Naive B cell (primary cell): ENCODE measurements around the gene SDHB. TPM values are rescaled to one million over a fixed set of nuclear protein-coding genes. Genes with fewer than 3 reads are reported as not detected.

ENCODE experiments used
- ATAC-seq, 2 donors: fragments of 150-1000 bp; cut with Tn5 transposase; 2 replicates each; pipeline ENCODE4 v1.10.0; 2021; ENCODE audit warnings: low read depth in 2 of 2, mild to moderate bottlenecking in 2 of 2, moderate library complexity in 2 of 2
- DNase-seq: peaks from one replicate; pipeline ENCODE4 v3.0.0; 2022
- H3K27ac Mint-ChIP-seq, 6 donors: one replicate each; pipeline ENCODE4 v1.8.0; 2020 to 2022; ENCODE audit warnings: mild to moderate bottlenecking in 6 of 6, mixed read lengths in 6 of 6, moderate library complexity in 5 of 6, inconsistent platforms in 2 of 6
- H3K27me3 Mint-ChIP-seq, 3 donors: one replicate each; pipeline ENCODE4 v1.8.0; 2021 to 2022; ENCODE audit warnings: mixed read lengths in 3 of 3, mild to moderate bottlenecking in 1 of 3
- H3K36me3 Mint-ChIP-seq, 2 donors: one replicate each; pipeline ENCODE4 v1.8.0; 2020 to 2022; ENCODE audit warnings: mixed read lengths in 2 of 2, inconsistent platforms in 1 of 2, mild to moderate bottlenecking in 1 of 2
- H3K4me1 Mint-ChIP-seq, 3 donors: one replicate each; pipeline ENCODE4 v1.8.0; 2020 to 2022; ENCODE audit warnings: mixed read lengths in 3 of 3, inconsistent platforms in 1 of 3, mild to moderate bottlenecking in 1 of 3, moderate library complexity in 1 of 3
- H3K4me3 Mint-ChIP-seq, 8 donors: one replicate each; pipeline ENCODE4 v1.8.0; 2020 to 2022; ENCODE audit warnings: mild to moderate bottlenecking in 8 of 8, mixed read lengths in 8 of 8, moderate library complexity in 8 of 8, inconsistent platforms in 2 of 8
- H3K9me3 Mint-ChIP-seq, 7 donors: one replicate each; pipeline ENCODE4 v1.8.0; 2020 to 2022; ENCODE audit warnings: mixed read lengths in 7 of 7, mild to moderate bottlenecking in 5 of 7, inconsistent platforms in 2 of 7, moderate library complexity in 1 of 7
- polyA plus RNA-seq, 6 donors: library from polyadenylated mRNA; unstranded; fragments of 300-500 nt; fragmentation: Illumina TruSeq; gene quantifications; one replicate each; pipeline ENCODE4 v1.2.3, GENCODE V29; 2021; ENCODE audit warnings: low read depth in 6 of 6

Gene SDHB
- polyA plus RNA-seq, 6 donors from 2014 or later: 133 to 248 (median 150) TPM

GRCh38 chr1:17027900-17028299 is 25.9 kb downstream of the SDHB start:
- Mint-ChIP-seq H3K9me3 (no peaks in the 10 kb centered on the region), H3K36me3 (peaks cover 14 to 24% of the 10 kb centered on the region in 2 donors), H3K4me3 (no peak overlapping the region), H3K27me3 (no peaks in the 10 kb centered on the region), H3K27ac (peak overlapping the region in 1 of 6 donors; percentile 10), H3K4me1 (peaks cover 0 to 5% (median 0%) of the 10 kb centered on the region in 3 donors)
- no peak for ATAC-seq
- no peak for DNase-seq

- Mint-ChIP-seq H3K4me3 (no peak overlapping the region), H3K27me3 (no peaks in the 10 kb centered on the region), H3K4me1 (peaks cover 0 to 5% (median 0%) of the 10 kb centered on the region in 3 donors), H3K9me3 (no peaks in the 10 kb centered on the region), H3K27ac (no peak overlapping the region), H3K36me3 (peaks cover 14 to 24% of the 10 kb centered on the region in 2 donors)
- no peak for ATAC-seq
- no peak for DNase-seq
Observed at GRCh38 chr1:17027403-17027802, 26.4 kb downstream of the SDHB start.

GRCh38 chr1:17024721-17025120 is 29.1 kb downstream of the SDHB start:
- Mint-ChIP-seq H3K36me3 (peaks cover 14 to 24% of the 10 kb centered on the region in 2 donors), H3K4me3 (no peak overlapping the region), H3K27me3 (no peaks in the 10 kb centered on the region), H3K4me1 (peaks cover 0 to 7% (median 0%) of the 10 kb centered on the region in 3 donors), H3K9me3 (no peaks in the 10 kb centered on the region), H3K27ac (peak overlapping the region in 1 of 6 donors; percentile 47)
- ATAC-seq (no peak), DNase-seq (no peak)

DNA sequence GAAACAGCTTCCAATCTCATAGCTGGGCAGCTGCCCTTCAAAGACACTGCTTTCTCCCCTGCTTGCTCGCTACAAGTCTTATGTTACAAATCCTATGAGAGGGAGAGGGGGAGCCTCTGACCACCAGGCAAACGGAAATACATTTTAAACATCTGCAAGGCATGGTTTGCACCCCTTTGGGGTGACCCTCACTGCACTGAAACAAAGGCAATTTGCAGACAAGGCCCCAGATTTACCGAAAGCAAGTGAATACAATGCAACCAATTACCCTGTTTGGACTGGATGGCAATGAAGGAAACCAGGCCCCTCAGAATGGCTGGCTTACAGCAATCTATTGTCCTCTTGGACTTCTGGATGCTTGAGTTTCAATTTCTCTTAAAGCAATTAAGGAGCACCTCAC is 30.3 kb downstream of the SDHB start:
- ATAC-seq (no peak), DNase-seq (no peak)
- peaks cover 10 to 16% (median 11%) of the 10 kb centered on the region in 3 donors for H3K4me1 Mint-ChIP-seq
- peak overlapping the region in 3 of 6 donors; percentile 33 to 67 (median 47) for H3K27ac Mint-ChIP-seq
- H3K36me3 Mint-ChIP-seq: peaks cover 12 to 24% of the 10 kb centered on the region in 2 donors
- H3K4me3 Mint-ChIP-seq: peak overlapping the region in 1 of 8 donors; percentile 44
- H3K9me3 Mint-ChIP-seq: no peaks in the 10 kb centered on the region
- no peaks in the 10 kb centered on the region for H3K27me3 Mint-ChIP-seq

DNA sequence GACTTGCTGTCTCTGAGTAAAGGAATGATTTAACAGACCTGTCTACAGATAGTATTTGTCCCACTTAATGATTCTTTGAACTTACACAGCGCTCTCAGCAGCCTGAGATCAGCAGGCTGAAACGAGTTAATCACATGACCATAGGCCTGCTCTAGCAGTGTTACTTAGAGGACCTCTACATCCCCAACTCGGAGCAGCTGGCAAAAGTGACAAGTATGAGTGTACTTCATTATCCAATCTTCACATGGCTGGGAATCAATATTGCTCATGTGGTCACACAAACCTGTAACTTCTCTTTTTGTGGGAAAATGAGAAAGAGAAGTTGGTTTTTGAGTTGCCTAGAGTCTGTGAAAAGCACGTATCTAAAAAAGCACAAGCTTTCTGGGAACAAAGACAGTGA is 30.7 kb downstream of the SDHB start:
- no peaks in the 10 kb centered on the region for H3K9me3 Mint-ChIP-seq
- DNase-seq (no peak), ATAC-seq (no peak)
- peaks cover 10 to 16% (median 11%) of the 10 kb centered on the region in 3 donors for H3K4me1 Mint-ChIP-seq
- peaks cover 7 to 19% of the 10 kb centered on the region in 2 donors for H3K36me3 Mint-ChIP-seq
- H3K27ac Mint-ChIP-seq: no peak overlapping the region
- H3K4me3 Mint-ChIP-seq: no peak overlapping the region
- H3K27me3 Mint-ChIP-seq: no peaks in the 10 kb centered on the region

DNA sequence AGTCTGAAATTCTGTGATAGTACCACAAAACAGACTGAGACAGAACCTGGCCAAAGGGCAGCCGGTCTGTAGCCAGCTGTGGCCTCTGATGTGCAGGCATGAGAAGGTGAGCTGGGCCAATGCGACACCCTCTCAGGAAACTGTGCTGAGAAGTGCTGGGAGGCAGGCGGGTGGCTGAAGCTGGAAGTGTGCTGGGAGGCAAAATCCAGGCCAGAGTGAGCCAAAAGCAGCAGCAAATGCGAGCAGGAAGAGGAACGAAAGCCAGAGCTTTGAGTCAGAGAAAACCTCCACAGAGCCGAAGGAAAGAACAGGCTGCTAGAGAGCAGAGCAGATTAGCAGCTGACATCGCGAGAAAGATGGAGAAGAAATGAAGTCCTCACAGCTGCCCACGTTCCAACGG is 31.9 kb downstream of the SDHB start:
- H3K27me3 Mint-ChIP-seq: no peaks in the 10 kb centered on the region
- H3K4me1 Mint-ChIP-seq: peaks cover 10 to 16% (median 11%) of the 10 kb centered on the region in 3 donors
- ATAC-seq: no peak
- no peak for DNase-seq
- H3K36me3 Mint-ChIP-seq: peaks cover 0 to 9% of the 10 kb centered on the region in 2 donors
- H3K9me3 Mint-ChIP-seq: no peaks in the 10 kb centered on the region
- no peak overlapping the region for H3K4me3 Mint-ChIP-seq
- peak overlapping the region in 1 of 6 donors; percentile 41 for H3K27ac Mint-ChIP-seq

GRCh38 chr1:17020502-17020901 is 33.3 kb downstream of the SDHB start:
- H3K9me3 Mint-ChIP-seq: no peaks in the 10 kb centered on the region
- no peak for ATAC-seq

DNA sequence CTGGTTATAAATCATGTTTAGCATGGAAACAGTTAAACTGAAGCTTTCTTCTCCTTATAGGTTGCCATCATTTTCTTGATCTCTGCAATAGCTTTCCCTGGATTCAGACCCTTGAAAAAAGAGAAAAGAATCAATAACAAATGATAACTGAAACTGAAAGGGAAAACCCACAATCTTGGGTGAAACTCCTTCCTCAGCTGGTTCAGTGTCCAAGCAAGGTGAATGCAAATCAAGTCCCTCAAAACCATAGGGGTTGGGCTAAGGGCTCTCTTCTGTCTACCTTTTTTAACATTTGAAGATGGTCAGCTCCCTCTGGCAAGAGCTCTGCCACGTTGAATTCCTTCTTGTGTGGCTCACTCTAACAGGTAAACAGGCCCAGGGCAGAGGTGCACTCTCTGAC is 35.0 kb downstream of the SDHB start:
- Mint-ChIP-seq H3K4me3 (peak overlapping the region in 2 of 8 donors; percentile 30 to 52), H3K27ac (peak overlapping the region; percentile 22 to 86 (median 37)), H3K4me1 (peaks cover 10 to 16% (median 11%) of the 10 kb centered on the region in 3 donors), H3K27me3 (no peaks in the 10 kb centered on the region), H3K36me3 (peaks cover 0 to 8% of the 10 kb centered on the region in 2 donors), H3K9me3 (no peaks in the 10 kb centered on the region)
- ATAC-seq: peak; percentile 27 to 28
- DNase-seq: no peak

More at GRCh38 chr1:17020502-17020901, 33.3 kb downstream of the SDHB start:
- peaks cover 0 to 8% of the 10 kb centered on the region in 2 donors for H3K36me3 Mint-ChIP-seq
- H3K27me3 Mint-ChIP-seq: no peaks in the 10 kb centered on the region
- H3K4me3 Mint-ChIP-seq: no peak overlapping the region
- peaks cover 10 to 16% (median 11%) of the 10 kb centered on the region in 3 donors for H3K4me1 Mint-ChIP-seq
- H3K27ac Mint-ChIP-seq: peak overlapping the region in 4 of 6 donors; percentile 11 to 63 (median 33)
- DNase-seq: no peak

GRCh38 chr1:17017435-17017834 is 36.4 kb downstream of the SDHB start:
- H3K27ac Mint-ChIP-seq: peak overlapping the region in 2 of 6 donors; percentile 13 to 49
- peaks cover 10 to 15% (median 14%) of the 10 kb centered on the region in 3 donors for H3K4me1 Mint-ChIP-seq
- no peaks in the 10 kb centered on the region for H3K27me3 Mint-ChIP-seq
- H3K36me3 Mint-ChIP-seq: no peaks in the 10 kb centered on the region
- no peaks in the 10 kb centered on the region for H3K9me3 Mint-ChIP-seq
- H3K4me3 Mint-ChIP-seq: no peak overlapping the region
- DNase-seq: no peak
- ATAC-seq: no peak

GRCh38 chr1:17016317-17016661 is 37.5 kb downstream of the SDHB start:
- ATAC-seq (no peak), DNase-seq (no peak)
- Mint-ChIP-seq H3K9me3 (no peaks in the 10 kb centered on the region), H3K4me3 (no peak overlapping the region), H3K36me3 (no peaks in the 10 kb centered on the region), H3K27ac (peak overlapping the region in 1 of 6 donors; percentile 64), H3K27me3 (no peaks in the 10 kb centered on the region), H3K4me1 (peaks cover 15 to 20% (median 19%) of the 10 kb centered on the region in 3 donors)

DNA sequence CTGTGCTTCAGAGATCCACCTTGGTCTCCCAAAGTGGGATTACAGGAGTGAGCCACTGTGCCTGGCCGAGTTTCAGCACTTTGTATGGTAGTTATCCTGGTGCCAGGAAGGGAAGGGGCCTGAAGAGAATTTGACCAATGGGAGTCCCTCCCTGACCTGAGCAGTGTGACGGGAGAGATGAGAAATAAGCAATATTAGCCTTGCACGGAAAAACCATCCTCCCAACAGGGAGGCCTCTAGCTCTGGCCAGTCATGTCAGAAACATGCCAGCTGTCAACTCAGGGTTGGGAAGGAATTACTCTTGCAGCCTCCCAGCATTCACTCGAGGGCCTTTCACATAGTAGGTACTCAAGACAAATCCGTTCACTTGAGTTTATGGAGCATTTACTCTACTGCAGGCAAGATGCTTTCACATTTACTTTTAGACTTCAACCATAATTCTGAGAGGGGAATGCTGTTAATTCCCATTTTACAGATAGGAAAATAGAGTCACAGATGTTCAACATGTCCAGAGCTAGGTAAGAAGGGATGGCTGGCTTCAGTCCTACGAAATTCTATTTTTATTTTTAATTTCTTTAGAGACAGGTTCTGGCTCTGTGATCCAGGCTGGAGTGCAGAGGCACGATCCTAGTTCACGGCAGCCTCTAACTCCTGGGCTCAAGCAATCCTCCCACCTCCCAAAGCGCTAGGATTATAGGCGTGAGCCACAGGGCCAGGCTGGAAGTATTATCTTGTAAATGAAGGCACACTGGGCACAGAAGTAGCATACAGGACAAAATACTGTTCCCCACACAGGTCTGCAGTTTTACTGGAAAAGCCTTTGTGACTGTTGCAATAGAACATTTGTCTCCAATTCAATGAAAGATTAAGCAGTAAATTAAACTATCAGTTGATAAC is 38.9 kb downstream of the SDHB start:
- no peaks in the 10 kb centered on the region for H3K36me3 Mint-ChIP-seq
- H3K4me3 Mint-ChIP-seq: peak overlapping the region in 1 of 8 donors; percentile 72
- H3K27me3 Mint-ChIP-seq: no peaks in the 10 kb centered on the region
- peaks cover 28 to 32% (median 30%) of the 10 kb centered on the region in 3 donors for H3K4me1 Mint-ChIP-seq
- no peaks in the 10 kb centered on the region for H3K9me3 Mint-ChIP-seq
- DNase-seq (no peak), ATAC-seq (no peak)
- peak overlapping the region in 1 of 6 donors; percentile 27 for H3K27ac Mint-ChIP-seq

GRCh38 chr1:17013491-17014320 is 40.1 kb downstream of the SDHB start:
- H3K9me3 Mint-ChIP-seq: no peaks in the 10 kb centered on the region
- ATAC-seq (no peak), DNase-seq (no peak)
- H3K27me3 Mint-ChIP-seq: no peaks in the 10 kb centered on the region
- no peak overlapping the region for H3K27ac Mint-ChIP-seq
- H3K4me3 Mint-ChIP-seq: peak overlapping the region in 2 of 8 donors; percentile 25 to 72
- H3K36me3 Mint-ChIP-seq: no peaks in the 10 kb centered on the region
- H3K4me1 Mint-ChIP-seq: peaks cover 23 to 31% (median 24%) of the 10 kb centered on the region in 3 donors

- H3K4me3 Mint-ChIP-seq: peak overlapping the region in 4 of 8 donors; percentile 29 to 83 (median 65)
- no peak overlapping the region for H3K27ac Mint-ChIP-seq
Observed at GRCh38 chr1:17012775-17013490, 40.9 kb downstream of the SDHB start.

More at GRCh38 chr1:17012775-17013490, 40.9 kb downstream of the SDHB start:
- Mint-ChIP-seq H3K36me3 (no peaks in the 10 kb centered on the region), H3K4me1 (peaks cover 23 to 31% (median 23%) of the 10 kb centered on the region in 3 donors), H3K9me3 (no peaks in the 10 kb centered on the region), H3K27me3 (no peaks in the 10 kb centered on the region)
- no peak for ATAC-seq
- DNase-seq: no peak
